ENCODE results near the gene GNG3.

The GNG3 gene

DNA sequence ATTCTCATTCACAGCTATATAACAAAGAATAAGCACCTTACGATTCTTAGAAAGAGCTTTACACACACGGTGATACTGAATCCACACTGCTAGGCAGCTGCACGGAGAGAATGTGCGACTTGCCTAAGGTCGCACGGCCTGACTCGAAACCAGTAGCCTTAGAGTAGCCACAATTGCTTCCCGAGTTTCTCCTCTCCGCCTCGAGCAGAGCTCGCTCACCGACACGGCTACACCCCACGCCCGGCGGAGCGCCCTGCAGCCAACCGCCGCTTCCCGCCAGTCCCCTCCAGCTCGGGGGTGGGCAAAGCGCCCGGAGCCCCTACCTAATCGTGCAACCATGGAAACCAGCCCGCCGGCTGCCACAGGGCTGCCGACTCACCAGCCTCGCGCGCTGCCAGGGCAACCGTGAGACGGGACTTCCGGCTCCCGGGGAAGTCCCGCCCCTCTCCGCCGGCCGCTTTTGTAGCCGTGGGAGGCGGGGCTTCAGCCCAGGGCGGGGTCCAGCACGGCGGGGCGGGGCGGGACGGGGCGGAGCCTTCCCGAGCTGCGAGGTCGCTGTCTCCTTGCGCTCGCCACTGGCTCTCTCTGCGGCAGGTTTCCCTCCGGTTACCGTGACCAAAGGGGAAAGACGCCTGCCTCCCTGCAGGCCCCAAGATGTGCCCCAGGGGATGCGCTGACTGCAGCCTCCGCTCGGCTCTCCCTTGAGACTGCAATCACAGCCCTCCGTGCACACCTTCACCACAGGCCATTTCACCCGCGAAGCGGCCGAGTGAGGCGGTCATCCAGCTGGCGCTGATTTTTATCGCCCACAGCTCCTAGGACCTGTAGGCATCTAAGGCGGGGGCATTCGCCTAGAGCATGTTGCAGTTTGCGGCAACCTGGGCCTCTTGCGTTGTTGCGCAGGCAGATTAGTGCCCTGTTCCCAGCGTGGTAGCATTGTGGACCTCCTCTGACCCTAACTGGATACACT lies 1.3 kb upstream of the GNG3 start:
- peaks cover 70% of the 10 kb centered on the region for H3K36me3 Mint-ChIP-seq
- peak; percentile 92 to 94 for DNase-seq (ENCODE audit: low spot score in 2 of 2)
- H3K9me3 Mint-ChIP-seq, result no peaks in the 10 kb centered on the region
- H3K4me3 Mint-ChIP-seq, result peak overlapping the region; percentile 88
- peak overlapping the region; percentile 97 for H3K27ac Mint-ChIP-seq
- H3K4me1 Mint-ChIP-seq, result peaks cover 58% of the 10 kb centered on the region
- peak; percentile 78 for ATAC-seq

- Mint-ChIP-seq H3K27ac (peak overlapping the region; percentile 97), H3K9me3 (no peaks in the 10 kb centered on the region), H3K36me3 (peaks cover 70% of the 10 kb centered on the region), H3K4me3 (peak overlapping the region; percentile 88), H3K4me1 (peaks cover 58% of the 10 kb centered on the region)
- ATAC-seq (no peak), DNase-seq (ENCODE audit: low spot score in 2 of 2) (no peak)
These were observed 627 bp upstream of the GNG3 start for GRCh38 chr11:62706850-62707247.

GRCh38 chr11:62708392-62708791 lies 916 bp downstream of the GNG3 start:
- H3K4me1 Mint-ChIP-seq, result peaks cover 64% of the 10 kb centered on the region
- no peaks in the 10 kb centered on the region for H3K9me3 Mint-ChIP-seq
- peak overlapping the region; percentile 97 for H3K27ac Mint-ChIP-seq
- peak overlapping the region; percentile 88 for H3K4me3 Mint-ChIP-seq
- no peak for ATAC-seq
- H3K36me3 Mint-ChIP-seq, result peaks cover 75% of the 10 kb centered on the region
- DNase-seq (ENCODE audit: low spot score in 2 of 2), result no peak

DNA sequence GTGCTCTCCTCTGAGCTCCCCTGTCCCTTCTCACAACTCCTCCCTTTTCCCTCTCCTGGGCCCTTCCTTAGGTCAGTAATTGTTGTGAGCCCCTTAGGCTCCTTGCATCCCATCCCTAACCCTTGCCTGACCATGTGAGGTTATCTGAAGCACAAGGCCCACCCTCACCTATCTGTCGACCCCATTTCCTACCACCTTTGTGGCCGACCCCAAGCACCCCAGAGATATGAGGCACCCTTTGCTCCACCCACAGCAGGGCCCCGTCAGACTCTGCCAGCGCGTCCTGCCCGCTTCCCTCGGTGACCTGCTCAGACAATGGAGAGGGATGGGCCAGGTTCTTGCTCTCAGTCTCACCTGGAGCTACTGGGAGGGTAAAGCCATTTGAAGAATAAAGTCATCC lies 1.3 kb downstream of the GNG3 start:
- peaks cover 68% of the 10 kb centered on the region for H3K4me1 Mint-ChIP-seq
- peaks cover 79% of the 10 kb centered on the region for H3K36me3 Mint-ChIP-seq
- peak; percentile 48 for ATAC-seq
- no peaks in the 10 kb centered on the region for H3K9me3 Mint-ChIP-seq
- DNase-seq (ENCODE audit: low spot score in 2 of 2), result peak in 1 of 2 donors; percentile 30
- peak overlapping the region; percentile 97 for H3K27ac Mint-ChIP-seq
- peak overlapping the region; percentile 88 for H3K4me3 Mint-ChIP-seq

DNA sequence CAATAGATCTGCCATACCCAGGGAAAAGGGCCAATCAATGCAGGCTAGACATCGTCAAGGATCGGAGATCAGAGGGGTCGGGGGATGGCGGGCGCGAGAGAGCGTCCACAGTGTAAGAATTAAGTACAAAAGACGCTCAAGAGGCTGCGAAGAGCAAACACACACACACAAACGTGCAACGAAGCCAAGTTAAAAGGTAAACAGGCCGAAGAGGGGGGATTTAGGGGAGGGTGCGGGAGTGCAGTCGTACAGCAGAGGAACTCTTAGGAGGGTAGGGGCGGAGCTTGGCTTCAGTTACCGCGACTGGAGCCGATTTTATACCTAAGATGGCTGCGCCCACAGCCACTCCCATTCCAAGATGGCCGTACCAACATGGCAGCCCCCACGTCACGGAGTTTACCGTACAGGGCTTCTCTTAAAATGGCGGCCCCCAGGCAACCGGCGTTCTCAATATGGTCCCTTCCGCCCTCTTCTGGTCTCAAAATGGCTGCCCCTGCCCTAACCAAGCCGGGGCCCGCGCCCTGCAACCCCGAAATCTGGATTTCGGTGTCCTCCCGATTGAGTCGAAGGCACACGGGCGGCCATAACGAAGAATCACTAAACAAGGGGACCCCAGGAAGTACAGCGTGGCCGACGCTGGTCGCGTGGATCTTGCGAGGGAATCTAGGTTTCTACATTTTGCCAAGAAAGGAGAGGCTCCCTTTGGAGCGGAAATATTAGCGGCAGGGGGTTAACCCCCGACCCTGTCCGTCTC lies 1.9 kb downstream of the GNG3 start:
- peaks cover 82% of the 10 kb centered on the region for H3K36me3 Mint-ChIP-seq
- peak; percentile 76 to 95 for DNase-seq (ENCODE audit: low spot score in 2 of 2)
- H3K9me3 Mint-ChIP-seq, result no peaks in the 10 kb centered on the region
- H3K4me3 Mint-ChIP-seq, result peak overlapping the region; percentile 88
- H3K4me1 Mint-ChIP-seq, result peaks cover 73% of the 10 kb centered on the region
- peak overlapping the region; percentile 97 for H3K27ac Mint-ChIP-seq
- peak; percentile 87 for ATAC-seq

DNA sequence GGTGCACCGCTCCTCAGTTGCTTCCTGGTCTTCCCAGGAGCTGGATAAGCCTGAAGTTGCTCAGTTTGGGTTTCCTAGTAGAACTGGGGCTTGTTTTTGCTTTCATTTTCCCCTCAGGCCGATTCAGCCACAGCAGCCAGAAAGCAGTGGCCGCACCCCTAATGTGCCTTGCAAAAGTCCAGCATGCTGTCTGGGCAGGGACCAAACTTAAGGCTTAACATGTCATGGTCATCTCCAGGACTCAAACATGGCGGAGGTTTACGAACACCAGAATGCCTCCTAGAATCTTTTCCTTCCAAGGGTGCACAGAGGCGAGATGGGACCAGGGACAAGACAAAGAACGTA lies 2.5 kb downstream of the GNG3 start:
- H3K27ac Mint-ChIP-seq, result peak overlapping the region; percentile 97
- peaks cover 84% of the 10 kb centered on the region for H3K36me3 Mint-ChIP-seq
- ATAC-seq, result no peak
- H3K9me3 Mint-ChIP-seq, result no peaks in the 10 kb centered on the region
- peak overlapping the region; percentile 88 for H3K4me3 Mint-ChIP-seq
- DNase-seq (ENCODE audit: low spot score in 2 of 2), result peak in 1 of 2 donors; percentile 72
- peaks cover 74% of the 10 kb centered on the region for H3K4me1 Mint-ChIP-seq

DNA sequence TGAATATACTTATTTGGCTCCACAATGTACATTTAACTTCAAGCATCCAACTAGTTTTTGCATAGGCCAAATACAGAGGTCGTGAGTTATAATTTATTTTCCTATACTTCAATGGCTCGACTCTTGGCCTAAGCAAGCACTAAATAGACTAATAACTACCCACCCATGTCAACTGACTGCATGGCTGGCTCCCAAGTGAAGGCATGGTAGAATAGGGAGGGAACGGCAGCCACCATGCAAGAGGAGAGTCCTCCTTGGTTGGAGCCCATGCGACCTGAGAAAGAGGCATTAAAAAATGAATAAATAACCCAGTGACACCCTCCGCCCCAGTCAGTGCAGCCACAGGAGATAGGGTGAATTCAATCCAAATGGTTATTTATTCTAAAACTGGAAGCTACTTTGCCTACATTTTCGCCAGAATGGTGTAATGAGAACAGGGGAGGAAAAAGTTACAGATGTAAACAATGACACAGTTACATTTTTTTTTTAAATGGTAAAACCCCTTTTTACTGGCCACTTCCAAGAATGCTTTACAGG lies 4.9 kb downstream of the GNG3 start:
- DNase-seq (ENCODE audit: low spot score in 2 of 2), result no peak
- H3K27ac Mint-ChIP-seq, result peak overlapping the region; percentile 89
- ATAC-seq, result no peak
- H3K9me3 Mint-ChIP-seq, result no peaks in the 10 kb centered on the region
- H3K4me3 Mint-ChIP-seq, result peak overlapping the region; percentile 44
- H3K36me3 Mint-ChIP-seq, result peaks cover 90% of the 10 kb centered on the region
- H3K4me1 Mint-ChIP-seq, result peaks cover 64% of the 10 kb centered on the region

DNA sequence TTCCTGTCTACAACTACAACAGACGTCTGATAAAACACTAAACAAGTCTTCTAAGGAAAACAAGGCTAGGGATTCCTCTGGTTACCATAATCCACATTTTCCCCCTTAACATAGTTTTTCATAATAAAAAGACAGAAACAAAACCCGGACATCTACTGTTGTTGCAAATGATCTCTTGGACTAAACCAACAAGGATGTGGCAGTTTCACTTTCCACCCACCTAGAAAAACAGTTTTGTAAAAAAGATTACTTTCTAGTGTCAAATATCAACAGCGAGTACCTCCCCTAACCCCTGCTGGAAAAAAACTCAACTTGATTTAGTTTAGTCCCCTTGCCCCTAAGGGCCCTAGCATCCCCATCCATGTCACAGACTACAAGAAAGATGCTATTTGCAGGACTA lies 5.4 kb downstream of the GNG3 start:
- Mint-ChIP-seq H3K4me3 (peak overlapping the region; percentile 44), H3K9me3 (no peaks in the 10 kb centered on the region), H3K4me1 (peaks cover 62% of the 10 kb centered on the region), H3K27ac (peak overlapping the region; percentile 89), H3K36me3 (peaks cover 93% of the 10 kb centered on the region)
- no peak for DNase-seq (ENCODE audit: low spot score in 2 of 2)
- ATAC-seq, result no peak

DNA sequence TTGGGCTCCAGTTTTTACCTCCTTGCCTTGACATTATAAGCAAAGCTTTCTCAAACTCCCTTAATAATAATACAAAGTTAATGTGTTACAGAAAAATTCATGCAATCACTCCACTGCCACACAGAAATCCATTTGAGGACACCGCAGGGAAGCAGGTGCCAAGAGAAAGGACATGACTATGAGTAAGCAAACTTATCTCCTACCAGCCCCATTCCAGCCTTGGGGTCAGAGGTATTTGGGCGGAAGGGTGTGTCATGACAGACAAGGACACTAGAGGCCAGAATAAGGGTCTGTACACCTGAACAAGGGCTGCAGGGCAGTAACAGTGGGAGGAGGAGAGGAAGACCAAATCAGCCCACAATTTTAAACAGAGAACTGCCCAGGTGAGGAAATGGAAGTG lies 5.9 kb downstream of the GNG3 start:
- Mint-ChIP-seq H3K27ac (peak overlapping the region; percentile 89), H3K4me1 (peaks cover 61% of the 10 kb centered on the region), H3K9me3 (no peaks in the 10 kb centered on the region), H3K4me3 (peak overlapping the region; percentile 44), H3K36me3 (peaks cover 98% of the 10 kb centered on the region)
- DNase-seq (ENCODE audit: low spot score in 2 of 2), result no peak
- no peak for ATAC-seq

- Mint-ChIP-seq H3K4me3 (no peak overlapping the region), H3K4me1 (peaks cover 53% of the 10 kb centered on the region), H3K9me3 (no peaks in the 10 kb centered on the region), H3K27ac (peak overlapping the region; percentile 89), H3K36me3 (peaks cover 100% of the 10 kb centered on the region)
- DNase-seq (ENCODE audit: low spot score in 2 of 2) (no peak), ATAC-seq (no peak)
These were observed 8.0 kb downstream of the GNG3 start for GRCh38 chr11:62715150-62716130.

DNA sequence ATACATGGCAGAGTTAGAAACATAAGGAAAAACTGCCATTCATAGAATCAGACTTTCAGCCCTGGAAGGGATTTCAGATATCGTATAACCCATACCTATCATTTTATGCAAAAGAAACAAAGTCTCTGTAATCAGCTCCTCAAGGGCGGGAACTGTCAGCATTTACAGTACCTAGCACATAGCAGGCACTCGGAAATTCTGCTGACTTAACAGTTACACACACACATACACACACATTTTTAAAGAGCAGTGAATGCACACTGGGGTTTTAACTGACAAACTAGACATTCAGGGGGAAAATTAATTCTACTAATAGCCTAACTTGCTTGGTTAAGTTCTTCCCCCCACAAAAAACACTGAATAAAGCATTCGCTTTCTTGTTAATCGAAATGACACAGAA lies 8.7 kb downstream of the GNG3 start:
- Mint-ChIP-seq H3K36me3 (peaks cover 100% of the 10 kb centered on the region), H3K4me3 (no peak overlapping the region), H3K27ac (peak overlapping the region; percentile 89), H3K9me3 (no peaks in the 10 kb centered on the region), H3K4me1 (peaks cover 50% of the 10 kb centered on the region)
- ATAC-seq (no peak), DNase-seq (ENCODE audit: low spot score in 2 of 2) (no peak)

- no peaks in the 10 kb centered on the region for H3K9me3 Mint-ChIP-seq
- peak overlapping the region; percentile 60 for H3K27ac Mint-ChIP-seq
- peaks cover 50% of the 10 kb centered on the region for H3K4me1 Mint-ChIP-seq
- no peak overlapping the region for H3K4me3 Mint-ChIP-seq
- H3K36me3 Mint-ChIP-seq, result peaks cover 100% of the 10 kb centered on the region
- DNase-seq (ENCODE audit: low spot score in 2 of 2) (no peak), ATAC-seq (no peak)
These were observed 9.3 kb downstream of the GNG3 start for GRCh38 chr11:62716816-62717215.

DNA sequence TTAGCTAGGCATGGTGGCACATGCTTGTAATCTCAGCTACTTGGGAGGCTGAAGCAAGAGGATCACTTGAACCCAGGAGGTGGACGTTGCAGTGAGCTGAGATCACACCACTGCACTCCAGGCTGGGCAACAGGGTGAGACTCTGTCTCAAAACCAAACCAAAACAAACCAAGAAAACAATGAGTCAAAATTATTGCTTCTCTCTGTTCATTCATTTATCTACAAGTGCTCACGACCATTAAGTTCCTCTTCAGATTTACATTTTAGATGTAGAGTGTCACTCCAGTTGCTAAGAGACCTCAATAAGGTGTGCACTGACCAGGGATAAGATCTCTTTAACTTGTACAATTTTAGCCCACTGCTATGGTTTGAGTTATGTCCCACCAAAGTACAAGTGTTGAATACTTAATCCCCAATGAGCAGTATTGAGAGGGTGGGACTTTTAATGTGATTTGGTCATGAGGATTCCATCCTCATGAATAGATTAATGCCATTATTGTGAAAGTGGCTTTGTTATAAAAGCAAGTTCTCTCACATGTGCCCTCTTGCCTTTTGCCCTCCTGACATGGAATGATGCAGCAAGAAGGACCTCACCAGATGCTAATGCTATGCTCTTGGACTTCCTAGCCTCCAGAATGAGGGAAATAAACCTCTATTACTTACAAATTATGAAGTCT lies 12.0 kb downstream of the GNG3 start:
- H3K36me3 Mint-ChIP-seq, result peaks cover 100% of the 10 kb centered on the region
- H3K27ac Mint-ChIP-seq, result peak overlapping the region; percentile 87
- peaks cover 37% of the 10 kb centered on the region for H3K4me1 Mint-ChIP-seq
- no peaks in the 10 kb centered on the region for H3K9me3 Mint-ChIP-seq
- DNase-seq (ENCODE audit: low spot score in 2 of 2) (no peak), ATAC-seq (peak; percentile 89)
- no peak overlapping the region for H3K4me3 Mint-ChIP-seq

DNA sequence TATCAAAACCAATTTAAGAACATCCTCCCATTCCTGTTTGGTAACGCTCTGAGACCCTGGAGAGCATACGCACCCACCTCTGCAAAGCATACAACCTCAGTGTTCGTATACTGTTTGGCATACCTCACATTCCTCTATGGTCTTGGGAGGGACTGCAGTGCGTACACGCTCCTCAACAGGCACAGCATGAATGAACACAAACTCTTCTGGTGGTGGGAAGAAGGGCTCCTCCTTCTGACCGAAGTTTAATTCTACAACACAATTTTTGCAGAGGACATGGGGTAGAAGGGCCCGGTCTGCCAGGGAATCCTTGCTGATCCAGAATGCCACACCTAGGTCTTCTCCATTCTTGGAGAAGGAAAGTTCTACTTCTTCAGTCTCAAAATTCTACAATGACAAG lies 14.5 kb downstream of the GNG3 start:
- Mint-ChIP-seq H3K27ac (peak overlapping the region; percentile 29), H3K36me3 (peaks cover 100% of the 10 kb centered on the region), H3K9me3 (no peaks in the 10 kb centered on the region), H3K4me3 (no peak overlapping the region), H3K4me1 (peaks cover 45% of the 10 kb centered on the region)
- DNase-seq (ENCODE audit: low spot score in 2 of 2) (no peak), ATAC-seq (no peak)
